Measurements from ENCODE around the gene POLR1H.

DNA sequence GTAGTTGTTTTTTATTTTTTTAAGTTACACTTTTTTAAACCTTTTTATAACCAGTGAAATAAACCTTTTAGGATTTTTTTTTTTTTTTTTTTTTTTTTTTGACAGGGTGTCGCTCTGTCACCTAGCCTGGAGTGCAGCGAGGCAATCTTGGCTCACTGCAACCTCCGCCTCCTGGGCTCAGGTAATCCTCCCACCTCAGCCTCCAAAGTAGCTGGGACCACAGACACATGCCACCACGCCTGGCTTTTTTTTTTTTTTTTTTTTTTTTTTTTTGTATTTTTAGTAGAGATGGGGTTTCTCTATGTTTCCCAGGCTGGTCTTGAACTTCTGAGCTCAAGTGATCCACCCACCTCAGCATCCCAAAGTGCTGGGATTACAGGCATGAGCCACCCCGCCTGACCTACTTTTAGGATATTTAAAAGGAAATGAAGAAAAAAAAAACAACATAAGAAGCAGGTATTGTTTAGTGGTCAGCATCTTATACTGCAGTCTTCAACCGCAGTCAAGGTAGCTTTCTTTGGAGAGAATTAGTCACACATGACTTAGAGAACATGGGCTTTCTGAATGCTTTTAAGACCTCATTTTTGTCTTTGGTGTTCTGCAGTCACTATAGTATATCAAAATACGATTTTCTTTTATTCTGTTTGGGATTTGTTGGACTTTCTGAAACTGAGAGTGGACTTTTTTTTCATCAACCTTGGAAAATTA is 1.6 kb downstream of the POLR1H start:
- TF ChIP-seq, protein P1, sequence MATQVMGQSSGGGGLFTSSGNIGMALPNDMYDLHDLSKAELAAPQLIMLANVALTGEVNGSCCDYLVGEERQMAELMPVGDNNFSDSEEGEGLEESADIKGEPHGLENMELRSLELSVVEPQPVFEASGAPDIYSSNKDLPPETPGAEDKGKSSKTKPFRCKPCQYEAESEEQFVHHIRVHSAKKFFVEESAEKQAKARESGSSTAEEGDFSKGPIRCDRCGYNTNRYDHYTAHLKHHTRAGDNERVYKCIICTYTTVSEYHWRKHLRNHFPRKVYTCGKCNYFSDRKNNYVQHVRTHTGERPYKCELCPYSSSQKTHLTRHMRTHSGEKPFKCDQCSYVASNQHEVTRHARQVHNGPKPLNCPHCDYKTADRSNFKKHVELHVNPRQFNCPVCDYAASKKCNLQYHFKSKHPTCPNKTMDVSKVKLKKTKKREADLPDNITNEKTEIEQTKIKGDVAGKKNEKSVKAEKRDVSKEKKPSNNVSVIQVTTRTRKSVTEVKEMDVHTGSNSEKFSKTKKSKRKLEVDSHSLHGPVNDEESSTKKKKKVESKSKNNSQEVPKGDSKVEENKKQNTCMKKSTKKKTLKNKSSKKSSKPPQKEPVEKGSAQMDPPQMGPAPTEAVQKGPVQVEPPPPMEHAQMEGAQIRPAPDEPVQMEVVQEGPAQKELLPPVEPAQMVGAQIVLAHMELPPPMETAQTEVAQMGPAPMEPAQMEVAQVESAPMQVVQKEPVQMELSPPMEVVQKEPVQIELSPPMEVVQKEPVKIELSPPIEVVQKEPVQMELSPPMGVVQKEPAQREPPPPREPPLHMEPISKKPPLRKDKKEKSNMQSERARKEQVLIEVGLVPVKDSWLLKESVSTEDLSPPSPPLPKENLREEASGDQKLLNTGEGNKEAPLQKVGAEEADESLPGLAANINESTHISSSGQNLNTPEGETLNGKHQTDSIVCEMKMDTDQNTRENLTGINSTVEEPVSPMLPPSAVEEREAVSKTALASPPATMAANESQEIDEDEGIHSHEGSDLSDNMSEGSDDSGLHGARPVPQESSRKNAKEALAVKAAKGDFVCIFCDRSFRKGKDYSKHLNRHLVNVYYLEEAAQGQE (IDR thresholded peaks at IDR 0.05; ENCODE audit: insufficient read depth in 1 of 2, low read depth in 2 of 2, low read length in 2 of 2): no peak
- no peak for TF ChIP-seq FOXP2 (optimal IDR thresholded peaks at IDR 0.05; ENCODE audit: borderline replicate concordance, extremely low read depth, extremely low read length, insufficient read depth)
- no peak for TF ChIP-seq POLR2AphosphoS5 (IDR thresholded peaks at IDR 0.05; ENCODE audit: low read depth, low read length)
- TF ChIP-seq SIN3A (IDR thresholded peaks at IDR 0.05; ENCODE audit: borderline replicate concordance, insufficient read depth, low read length): no peak
- TF ChIP-seq TAF1 (IDR thresholded peaks at IDR 0.05; ENCODE audit: borderline replicate concordance, insufficient read depth, low read length): no peak
